Endodermal cell (in vitro differentiated cells): ENCODE measurements around the gene CCNC. TPM values are rescaled to one million over a fixed set of nuclear protein-coding genes. Genes with fewer than 3 reads are reported as not detected.

Experiments used
- DNase-seq: peaks from one replicate; pipeline ENCODE4 v3.0.0-alpha.2; 2017
- H3K27ac ChIP-seq: 2 replicates; pipeline ENCODE4 v1.5.1; 2013; ENCODE audit warnings: mild to moderate bottlenecking, low read depth, low read length, moderate library complexity
- H3K27me3 ChIP-seq: 2 replicates; pipeline ENCODE4 v1.6.1; 2013; ENCODE audit warnings: mild to moderate bottlenecking, low read length, moderate library complexity; ENCODE audit not compliant: insufficient read depth, control insufficient read depth, poor library complexity, severe bottlenecking
- H3K36me3 ChIP-seq: 2 replicates; pipeline ENCODE4 v1.7.0; 2013; ENCODE audit warnings: mild to moderate bottlenecking, low read length, moderate library complexity; ENCODE audit not compliant: control insufficient read depth, insufficient read depth
- H3K4me1 ChIP-seq: one replicate; pipeline ENCODE4 v1.7.0; 2013; ENCODE audit warnings: low read length; ENCODE audit not compliant: control insufficient read depth, insufficient read depth
- H3K4me3 ChIP-seq: 2 replicates; pipeline ENCODE4 v1.5.1; 2013; ENCODE audit warnings: mild to moderate bottlenecking, low read length, moderate library complexity
- H3K9ac ChIP-seq: 2 replicates; pipeline ENCODE4 v1.6.1; 2013; ENCODE audit warnings: mild to moderate bottlenecking, low read length, moderate library complexity; ENCODE audit not compliant: poor library complexity, severe bottlenecking; ENCODE audit errors: extremely low read depth
- H3K9me3 ChIP-seq: 2 replicates; pipeline ENCODE4 v1.6.1; 2013; ENCODE audit warnings: mild to moderate bottlenecking, low read length, moderate library complexity; ENCODE audit not compliant: control insufficient read depth
- H3K27ac Mint-ChIP-seq: 2 replicates; pipeline ENCODE4 v1.8.0; 2020; ENCODE audit warnings: mixed read lengths
- H3K27me3 Mint-ChIP-seq: 2 replicates; pipeline ENCODE4 v1.8.0; 2021; ENCODE audit warnings: mild to moderate bottlenecking, mixed read lengths; ENCODE audit not compliant: insufficient read depth
- H3K36me3 Mint-ChIP-seq: 2 replicates; pipeline ENCODE4 v1.8.0; 2020; ENCODE audit warnings: low read depth, mixed read lengths
- H3K4me1 Mint-ChIP-seq: 2 replicates; pipeline ENCODE4 v1.8.0; 2020; ENCODE audit warnings: mixed read lengths
- H3K4me3 Mint-ChIP-seq: 2 replicates; pipeline ENCODE4 v1.8.0; 2020; ENCODE audit warnings: mild to moderate bottlenecking, moderate library complexity, mixed read lengths
- H3K9me3 Mint-ChIP-seq: 2 replicates; pipeline ENCODE4 v1.8.0; 2020; ENCODE audit warnings: mild to moderate bottlenecking, mixed read lengths
- CTCF ChIP-seq: fragments of 200-600 bp; sonication (generic); conservative IDR thresholded peaks from 2 replicates; pipeline ENCODE4 v1.5.0; 2021; ENCODE audit warnings: antibody characterized with exemption, mild to moderate bottlenecking
- WGBS, 2 experiments: methylation state at CpG; one replicate each; pipeline versions ENCODE4 v1.1.5 to v1.1.7; 2013; ENCODE audit warnings: missing lambda C conversion rate in 2 of 2, mixed read lengths in 1 of 2; ENCODE audit not compliant: insufficient coverage in 1 of 2, insufficient read length in 1 of 2; 5-methylcytosine and 5-hydroxymethylcytosine counted together
- total RNA-seq, 2 donors: library from RNA; stranded (reverse); fragmentation: NEBNext Ultra II Directional in 1 of 2; extraction: Animal tissue kit (Norgen Biotek cat#: 25700) in 1 of 2; gene quantifications; 2 replicates in 1 of 2; 3 replicates in 1 of 2; pipeline ENCODE4 v1.2.1, GENCODE V29; 2021

CCNC gene
- total RNA-seq, 2 donors from 2014 or later: 96.4 to 99.2 TPM

GRCh38 chr6:99514089-99514488 is 54.4 kb downstream of the CCNC start:
- Mint-ChIP-seq H3K4me1 (peaks cover 24% of the 10 kb centered on the region), H3K27me3 (peaks cover 2% of the 10 kb centered on the region), H3K36me3 (peaks cover 1% of the 10 kb centered on the region), H3K27ac (no peak overlapping the region), H3K4me3 (peak overlapping the region; percentile 87), H3K9me3 (no peaks in the 10 kb centered on the region)
- peaks cover 3% of the 10 kb centered on the region for H3K36me3 ChIP-seq
- H3K27me3 ChIP-seq: no peaks in the 10 kb centered on the region
- TF ChIP-seq CTCF: no peak
- WGBS, 2 experiments: 15% methylated on average over 5 to 8 of the region's 8 CpGs
- no peaks in the 10 kb centered on the region for H3K9me3 ChIP-seq
- no peak for DNase-seq
- peak overlapping the region; percentile 62 for H3K9ac ChIP-seq
- H3K27ac ChIP-seq: no peak overlapping the region
- peak overlapping the region; percentile 99 for H3K4me3 ChIP-seq
- H3K4me1 ChIP-seq: peaks cover 5% of the 10 kb centered on the region

GRCh38 chr6:99512033-99512432 is 56.4 kb downstream of the CCNC start:
- Mint-ChIP-seq H3K4me3 (no peak overlapping the region), H3K36me3 (peaks cover 8% of the 10 kb centered on the region), H3K9me3 (no peaks in the 10 kb centered on the region), H3K27ac (no peak overlapping the region), H3K4me1 (peaks cover 24% of the 10 kb centered on the region), H3K27me3 (peaks cover 2% of the 10 kb centered on the region)
- Histone ChIP-seq H3K4me3 (no peak overlapping the region), H3K4me1 (peaks cover 5% of the 10 kb centered on the region), H3K27me3 (no peaks in the 10 kb centered on the region), H3K27ac (no peak overlapping the region), H3K9ac (no peak overlapping the region), H3K36me3 (peaks cover 10% of the 10 kb centered on the region), H3K9me3 (no peaks in the 10 kb centered on the region)
- no peak for TF ChIP-seq CTCF
- no peak for DNase-seq
- 100% methylated on average over 1 of the region's 1 CpG; no CpG with 5 or more reads in 1 of the 2 experiments for WGBS, 2 experiments

- H3K9ac ChIP-seq: no peak overlapping the region
- 94 to 100% methylated on average over 1 to 3 of the region's 3 CpGs for WGBS, 2 experiments
These were observed 60.8 kb downstream of the CCNC start for GRCh38 chr6:99507648-99508047.

More at GRCh38 chr6:99507648-99508047, 60.8 kb downstream of the CCNC start:
- Histone ChIP-seq H3K36me3 (peaks cover 37% of the 10 kb centered on the region), H3K4me3 (no peak overlapping the region), H3K27ac (no peak overlapping the region), H3K9me3 (no peaks in the 10 kb centered on the region), H3K27me3 (no peaks in the 10 kb centered on the region), H3K4me1 (no peaks in the 10 kb centered on the region)
- Mint-ChIP-seq H3K36me3 (peaks cover 22% of the 10 kb centered on the region), H3K27me3 (no peaks in the 10 kb centered on the region), H3K9me3 (no peaks in the 10 kb centered on the region), H3K27ac (peak overlapping the region; percentile 48), H3K4me1 (peaks cover 1% of the 10 kb centered on the region), H3K4me3 (no peak overlapping the region)
- DNase-seq: no peak
- TF ChIP-seq CTCF: no peak
